ENCODE results near the gene TEN1.

Gene TEN1

GRCh38 chr17:75979705-75980187 is 706 bp downstream of the TEN1 start:
- DNase-seq: no peak

- no peak for DNase-seq
Measured at GRCh38 chr17:75980188-75981018, 1.4 kb downstream of the TEN1 start.

GRCh38 chr17:75981019-75981615 is 2.1 kb downstream of the TEN1 start:
- no peak for DNase-seq

GRCh38 chr17:75983501-75984181 is 4.6 kb downstream of the TEN1 start:
- no peak for DNase-seq

- DNase-seq: no peak
Measured at GRCh38 chr17:75985986-75986385, 6.9 kb downstream of the TEN1 start.

DNA sequence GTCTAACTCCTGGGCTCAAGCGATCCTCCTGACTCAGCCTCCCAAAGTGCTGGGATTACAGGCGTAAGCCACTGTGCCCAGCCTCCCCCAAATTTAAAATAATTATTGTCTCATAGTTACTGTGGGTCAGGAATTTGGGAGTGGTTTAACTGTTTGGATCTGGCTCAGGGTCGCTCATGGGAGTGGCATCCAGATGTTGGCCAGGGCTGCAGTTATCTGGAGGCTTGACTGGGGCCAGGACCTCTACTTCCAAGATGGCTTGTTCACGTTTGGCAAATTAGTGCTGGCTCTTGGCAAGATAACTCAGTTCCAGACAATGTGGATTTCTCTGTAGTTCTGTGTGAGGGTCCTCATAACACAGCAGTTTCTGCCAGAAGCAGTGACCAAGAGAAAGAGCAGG is 8.0 kb downstream of the TEN1 start:
- DNase-seq: no peak

DNA sequence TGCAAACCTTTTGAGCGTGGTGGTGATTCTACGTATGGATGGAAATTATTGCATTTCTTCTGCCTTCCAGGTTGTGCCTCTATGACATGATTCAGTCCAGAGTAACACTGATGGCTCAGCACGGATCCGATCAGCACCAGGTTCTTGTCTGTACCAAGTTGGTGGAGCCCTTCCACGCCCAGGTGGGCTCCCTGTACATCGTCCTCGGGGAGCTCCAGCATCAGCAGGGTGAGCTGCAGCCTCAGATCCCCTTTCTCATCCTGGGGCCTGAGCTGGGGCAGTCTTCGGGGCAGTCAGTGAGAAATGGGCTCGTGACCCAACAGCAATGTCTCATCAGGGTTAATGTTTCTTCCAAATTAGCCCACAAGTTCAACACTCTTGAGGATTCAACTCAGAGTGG is 12.4 kb downstream of the TEN1 start:
- no peak for DNase-seq

GRCh38 chr17:75994802-75995370 is 15.8 kb downstream of the TEN1 start:
- no peak for DNase-seq

GRCh38 chr17:75995385-75995925 is 16.4 kb downstream of the TEN1 start:
- no peak for DNase-seq

DNA sequence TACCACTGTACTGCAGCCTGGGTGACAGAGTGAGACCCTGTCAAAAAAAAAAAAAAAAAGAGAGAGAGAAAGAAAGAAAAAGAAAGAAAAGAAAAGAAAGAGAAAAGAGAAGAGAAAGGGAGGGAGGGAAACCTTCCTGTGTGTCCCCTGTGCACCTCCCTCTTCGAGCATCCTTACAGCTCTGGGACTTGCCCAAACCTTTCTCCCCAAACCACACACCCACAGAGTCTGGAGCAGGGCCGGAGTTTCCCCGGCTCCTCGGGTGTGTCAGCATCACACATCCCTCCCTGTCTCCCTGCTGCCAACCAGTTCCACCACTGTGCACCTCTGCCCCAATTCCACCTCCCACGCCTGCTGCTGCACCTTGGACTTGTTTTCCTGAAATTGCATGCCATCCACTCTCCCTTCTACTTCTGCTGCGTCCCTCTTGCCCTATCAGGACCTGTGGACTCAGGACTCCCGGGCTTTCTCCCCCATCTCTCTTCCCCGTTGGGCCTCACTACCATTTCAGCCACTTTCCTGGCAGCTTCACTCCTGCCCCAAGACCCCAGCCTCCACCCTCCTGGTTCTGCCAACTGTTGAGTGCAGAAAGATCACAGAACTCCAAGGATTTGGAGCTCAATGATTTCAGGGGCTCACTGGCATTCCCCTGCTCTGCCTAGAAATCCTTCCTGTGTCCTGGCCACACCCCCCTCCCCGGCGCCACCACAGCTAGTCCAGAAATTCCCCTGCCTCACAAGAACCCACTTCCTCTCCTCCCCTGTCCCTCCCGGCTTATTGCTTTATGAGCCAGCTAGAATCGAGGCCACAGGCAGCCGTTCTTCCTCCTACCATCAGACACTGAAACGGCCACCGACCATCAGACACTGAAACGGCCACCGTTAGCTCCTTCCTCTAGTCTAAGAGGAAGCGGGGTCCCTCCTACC is 17.9 kb downstream of the TEN1 start:
- DNase-seq: no peak

- no peak for DNase-seq
Measured at GRCh38 chr17:75998327-75998795, 19.3 kb downstream of the TEN1 start.

GRCh38 chr17:76000016-76000754 is 21.1 kb downstream of the TEN1 start:
- DNase-seq: no peak

GRCh38 chr17:76000755-76001521 is 21.9 kb downstream of the TEN1 start, which contains the start of gene CDK3:
Gene CDK3 (plus strand): TSS chr17:76000855. CDS start chr17:76001426, 571 bp downstream.
- no peak for DNase-seq

- DNase-seq: no peak
Measured at GRCh38 chr17:76002100-76002499, 23.1 kb downstream of the TEN1 start.

- no peak for DNase-seq
Measured at GRCh38 chr17:76003915-76004314, 24.9 kb downstream of the TEN1 start.

DNA sequence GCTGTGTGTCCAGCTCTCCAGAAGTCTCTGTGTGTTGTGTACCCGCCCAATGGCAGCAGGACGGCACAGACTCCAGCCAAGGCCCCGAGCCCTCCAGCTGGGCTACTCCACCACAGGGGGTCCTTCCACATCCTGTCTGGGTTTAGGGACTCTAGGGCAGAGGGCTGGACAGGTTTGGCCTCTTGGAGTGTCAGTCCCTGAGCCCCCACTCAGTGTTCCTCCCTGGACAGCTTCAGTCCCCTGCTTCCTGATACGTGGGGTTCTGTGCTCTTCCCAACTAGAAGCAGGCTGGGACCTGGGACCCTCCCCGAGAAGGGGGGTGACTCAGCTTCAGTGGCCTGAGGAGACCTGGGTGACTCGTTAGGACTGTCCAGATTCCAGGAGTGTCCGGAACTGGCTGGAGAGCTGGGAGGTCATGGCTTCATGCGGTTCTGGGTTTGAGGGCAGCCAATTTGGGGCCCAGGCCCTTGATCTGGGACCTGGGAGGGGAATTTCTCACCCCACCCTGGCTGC is 25.8 kb downstream of the TEN1 start:
- no peak for DNase-seq

GRCh38 chr17:76005263-76006149 is 26.5 kb downstream of the TEN1 start:
- peak; percentile 86 for DNase-seq

- DNase-seq: no peak
Measured at GRCh38 chr17:76007131-76007849, 28.2 kb downstream of the TEN1 start.

All from right forelimb (tissue), 1 donor.